ENCODE results near the gene KRT76. TPM values are rescaled to one million over a fixed set of nuclear protein-coding genes. Genes with fewer than 3 reads are reported as not detected.

The KRT76 gene
- polyA plus RNA-seq, 1 of the 3 experiments (the other 2 are of a cell fraction) = not detected

DNA sequence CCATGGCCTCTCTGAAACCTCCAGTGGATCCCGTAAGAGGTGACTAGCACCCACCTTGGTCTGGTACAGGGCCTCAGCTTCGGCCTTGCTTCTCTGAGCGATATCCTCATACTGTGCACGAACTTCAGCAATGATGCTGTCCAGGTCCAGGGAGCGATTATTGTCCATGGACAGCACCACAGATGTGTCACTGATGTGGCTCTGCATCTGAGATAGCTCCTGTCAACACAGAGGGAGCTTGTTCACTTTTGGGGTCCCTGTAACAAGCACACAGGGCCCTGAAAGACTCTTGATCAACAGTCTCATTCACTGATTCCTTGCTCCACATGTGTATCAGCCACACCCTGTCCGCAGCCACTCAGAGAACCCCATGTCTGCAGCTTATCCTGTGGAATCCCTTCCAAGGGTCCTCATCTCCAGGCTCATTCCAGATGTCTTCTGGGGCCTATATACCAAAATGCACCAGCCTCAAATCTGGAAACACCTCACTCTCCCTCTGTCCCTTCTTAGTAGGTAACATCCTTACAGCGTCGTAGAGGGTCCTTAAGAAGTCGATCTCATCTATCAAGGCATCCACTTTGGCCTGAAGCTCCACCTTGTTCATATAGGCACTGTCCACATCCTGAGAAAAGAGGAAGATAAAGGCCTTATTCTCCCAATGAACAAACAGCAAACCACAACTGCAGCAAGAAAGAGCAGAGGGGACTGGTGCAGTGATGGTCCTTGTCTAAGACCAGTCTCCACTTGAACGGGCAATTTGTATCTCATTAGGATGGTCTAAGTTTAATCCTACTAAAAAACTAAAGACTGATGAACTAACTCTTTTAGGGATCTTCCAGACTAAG, 15.3 kb upstream of the KRT76 start (continued):
- TF ChIP-seq, protein P1, sequence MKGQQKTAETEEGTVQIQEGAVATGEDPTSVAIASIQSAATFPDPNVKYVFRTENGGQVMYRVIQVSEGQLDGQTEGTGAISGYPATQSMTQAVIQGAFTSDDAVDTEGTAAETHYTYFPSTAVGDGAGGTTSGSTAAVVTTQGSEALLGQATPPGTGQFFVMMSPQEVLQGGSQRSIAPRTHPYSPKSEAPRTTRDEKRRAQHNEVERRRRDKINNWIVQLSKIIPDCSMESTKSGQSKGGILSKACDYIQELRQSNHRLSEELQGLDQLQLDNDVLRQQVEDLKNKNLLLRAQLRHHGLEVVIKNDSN (IDR thresholded peaks at IDR 0.05; ENCODE audit: borderline replicate concordance, low read depth) = no peak
- no peak for TF ChIP-seq MEF2A (IDR thresholded peaks at IDR 0.05; ENCODE audit: borderline replicate concordance, low read depth)
- TF ChIP-seq RXRA (IDR thresholded peaks at IDR 0.05; ENCODE audit: borderline replicate concordance, low read depth) = no peak
- no peak for TF ChIP-seq CHD2 (IDR thresholded peaks at IDR 0.05; ENCODE audit: low read length, partially characterized antibody)
- no peak for TF ChIP-seq RAD21 (IDR thresholded peaks at IDR 0.05; ENCODE audit: low read length)
- no peak for TF ChIP-seq SMC3 (IDR thresholded peaks at IDR 0.05; ENCODE audit: low read depth, low read length)
- no peak for TF ChIP-seq TEAD4 (IDR thresholded peaks at IDR 0.05; ENCODE audit: borderline replicate concordance, insufficient read depth)
- no peak for TF ChIP-seq RCOR1 (IDR thresholded peaks at IDR 0.05; ENCODE audit: low read length)

DNA sequence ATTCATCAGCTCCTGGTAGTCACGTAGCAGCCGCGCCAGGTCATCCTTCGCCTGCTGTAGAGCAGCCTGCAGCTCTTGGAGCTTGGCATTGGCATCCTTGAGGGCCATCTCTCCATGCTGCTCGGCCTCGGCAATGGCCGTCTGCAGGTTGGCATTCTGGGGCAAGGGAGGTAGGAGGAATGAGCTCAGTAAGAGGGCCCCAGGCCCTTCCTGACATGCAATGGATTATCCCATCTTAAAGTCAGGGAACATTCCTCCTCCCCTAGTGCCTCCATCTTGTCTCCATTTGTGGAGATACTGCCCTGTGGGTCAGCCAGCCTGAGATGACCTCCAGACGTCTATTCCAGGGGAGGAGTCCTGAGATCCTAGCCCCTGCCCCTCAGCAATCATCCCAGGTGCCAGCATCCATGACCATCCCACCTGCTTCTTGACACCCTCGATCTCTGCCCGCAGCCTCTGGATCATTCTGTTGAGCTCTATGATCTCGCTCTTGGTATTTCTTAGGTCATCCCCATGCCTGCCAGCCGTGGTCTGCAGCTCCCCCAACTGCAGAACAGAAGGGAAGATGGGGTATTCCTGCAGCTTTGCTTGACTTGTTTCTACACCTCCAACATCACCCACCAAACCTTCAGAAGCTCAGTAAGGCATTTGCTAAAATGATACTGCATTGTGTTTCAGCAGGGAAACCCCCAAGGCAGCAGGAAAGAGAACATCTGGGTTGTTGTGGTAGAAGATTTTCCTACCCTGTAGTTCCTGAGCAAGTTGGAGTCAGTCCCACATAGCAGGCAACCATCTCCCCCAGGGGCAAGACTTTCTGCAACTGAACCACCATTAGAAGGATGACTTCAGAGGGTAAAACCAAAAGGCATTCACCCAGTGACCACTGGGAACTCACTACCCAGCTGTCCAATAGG, 14.4 kb upstream of the KRT76 start:
- Histone ChIP-seq H3K4me3 (ENCODE audit: low read depth in 2 of 2, low read length in 1 of 2) (no peak overlapping the region), H4K20me1 (ENCODE audit: insufficient read depth) (no peaks in the 10 kb centered on the region), H3K4me2 (no peak overlapping the region), H3F3A (replicated peaks; ENCODE audit: insufficient read depth) (no peaks in the 10 kb centered on the region), H3K9ac (no peak overlapping the region), H2AFZ (ENCODE audit: low read depth) (no peak overlapping the region), H3K9me2 (no peaks in the 10 kb centered on the region), H3K4me1 (ENCODE audit: control insufficient read depth in 1 of 2, insufficient read depth in 2 of 2, low read depth in 1 of 2, low read length in 1 of 2) (no peaks in the 10 kb centered on the region), H3K79me2 (ENCODE audit: insufficient read depth) (no peaks in the 10 kb centered on the region), H3K9me3 (no peaks in the 10 kb centered on the region), H3K27ac (ENCODE audit: low read depth in 2 of 2, low read length in 1 of 2) (no peak overlapping the region), H3K36me3 (replicated peaks in 1 of 2; ENCODE audit: control insufficient read depth in 1 of 2, insufficient read depth in 2 of 2, low read length in 1 of 2) (no peaks in the 10 kb centered on the region), H3K27me3 (ENCODE audit: insufficient read depth) (peaks cover 18% of the 10 kb centered on the region; the same call in 1 of the 2 replicates)
- POLR2A ChIA-PET = no interaction called here
- DNase-seq = no peak
- CTCF ChIA-PET = interaction anchor here (0.6 to 2.5 kb wide), 3 partner anchors 13 to 190 kb away, joined by 3 to 6 read pairs (median 3); no protein-coding TSS in a partner anchor
- TF ChIP-seq, protein P2, sequence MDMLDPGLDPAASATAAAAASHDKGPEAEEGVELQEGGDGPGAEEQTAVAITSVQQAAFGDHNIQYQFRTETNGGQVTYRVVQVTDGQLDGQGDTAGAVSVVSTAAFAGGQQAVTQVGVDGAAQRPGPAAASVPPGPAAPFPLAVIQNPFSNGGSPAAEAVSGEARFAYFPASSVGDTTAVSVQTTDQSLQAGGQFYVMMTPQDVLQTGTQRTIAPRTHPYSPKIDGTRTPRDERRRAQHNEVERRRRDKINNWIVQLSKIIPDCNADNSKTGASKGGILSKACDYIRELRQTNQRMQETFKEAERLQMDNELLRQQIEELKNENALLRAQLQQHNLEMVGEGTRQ (IDR thresholded peaks at IDR 0.05; ENCODE audit: borderline replicate concordance, low read depth, low read length) = no peak
- no peak for TF ChIP-seq YY1 (IDR thresholded peaks at IDR 0.05; ENCODE audit: low read depth)
- TF ChIP-seq NRF1 (IDR thresholded peaks at IDR 0.05; ENCODE audit: low read depth, low read length) = no peak
- 50% methylated on average over 11 of the region's 12 CpGs for WGBS (ENCODE audit: low lambda C conversion rate)

Data from SK-N-SH (cell line).